IMR-90 (cell line): ENCODE measurements around the gene CDC45. TPM values are rescaled to one million over a fixed set of nuclear protein-coding genes. Genes with fewer than 3 reads are reported as not detected.

Experiments
- ATAC-seq: fragments of 200-7000 bp; cut with Tn5 transposase; 2 replicates; pipeline ENCODE4 v1.9.1; 2020; ENCODE audit warnings: low read depth, mild to moderate bottlenecking, moderate library complexity
- BruUV-seq: library from RNA; stranded (reverse); fragments of 400-500 nt; replicated peaks from 2 replicates; lab custom pipeline; 2021; lab: Mats Ljungman, UMichigan
- CTCF ChIA-PET: fragments of 300-600 bp; formaldehyde crosslinking; extraction: SDS; loops from one replicate; lab custom pipeline; 2021; ENCODE audit warnings: antibody characterized with exemption; lab: Yijun Ruan, JAX
- POLR2A ChIA-PET: fragments of 300-600 bp; sonication (Branson Sonifier 250); formaldehyde crosslinking; loops from one replicate; lab custom pipeline; 2022; ENCODE audit warnings: antibody characterized with exemption; ENCODE audit not compliant: unreplicated experiment; lab: Charles Lee
- DNase-seq: peaks from one replicate; pipeline ENCODE4 v3.0.0; 2013
- H2AFZ ChIP-seq: replicated peaks from 2 replicates; pipeline ENCODE3; 2013; ENCODE audit warnings: low read length, mild to moderate bottlenecking; ENCODE audit not compliant: poor library complexity
- H2AK5ac ChIP-seq: 2 replicates; pipeline ENCODE4 v1.6.1; 2013; ENCODE audit warnings: low read depth, low read length, inconsistent platforms
- H2AK9ac ChIP-seq: replicated peaks from 2 replicates; pipeline ENCODE3; 2013; ENCODE audit warnings: mild to moderate bottlenecking, low read depth, low read length, moderate library complexity; ENCODE audit not compliant: poor library complexity
- H2BK120ac ChIP-seq: 2 replicates; pipeline ENCODE4 v1.6.1; 2013; ENCODE audit warnings: low read depth, low read length, inconsistent platforms
- H2BK15ac ChIP-seq: 3 replicates; pipeline ENCODE4 v1.6.1; 2013; ENCODE audit warnings: low read depth, low read length, inconsistent platforms
- H2BK20ac ChIP-seq: 2 replicates; pipeline ENCODE4 v1.6.1; 2013; ENCODE audit warnings: low read depth, mild to moderate bottlenecking, inconsistent platforms, low read length, moderate library complexity
- H2BK5ac ChIP-seq: 2 replicates; pipeline ENCODE4 v1.6.1; 2013; ENCODE audit warnings: mild to moderate bottlenecking, low read depth, low read length, inconsistent platforms; ENCODE audit not compliant: poor library complexity, severe bottlenecking
- H3K14ac ChIP-seq: replicated peaks from 2 replicates; pipeline ENCODE4 v1.6.1; 2013; ENCODE audit warnings: low read depth, low read length, inconsistent platforms
- H3K18ac ChIP-seq: 2 replicates; pipeline ENCODE4 v1.6.1; 2013; ENCODE audit warnings: low read depth, low read length, control low read depth
- H3K23ac ChIP-seq: 2 replicates; pipeline ENCODE4 v1.6.1; 2013; ENCODE audit warnings: low read depth, low read length, inconsistent platforms
- H3K27ac ChIP-seq: 2 replicates; pipeline ENCODE4 v1.5.1; 2013; ENCODE audit warnings: mild to moderate bottlenecking, control low read depth, low read length; ENCODE audit not compliant: insufficient read depth
- H3K27me3 ChIP-seq: 2 replicates; pipeline ENCODE4 v1.6.1; 2013; ENCODE audit warnings: low read length; ENCODE audit not compliant: control insufficient read depth, insufficient read depth
- H3K36me3 ChIP-seq: 2 replicates; pipeline ENCODE4 v1.6.1; 2013; ENCODE audit warnings: low read length, mixed read lengths; ENCODE audit not compliant: control insufficient read depth, insufficient read depth
- H3K4ac ChIP-seq: 2 replicates; pipeline ENCODE4 v1.6.1; 2013; ENCODE audit warnings: low read depth, low read length, inconsistent platforms
- H3K4me1 ChIP-seq: 2 replicates; pipeline ENCODE4 v1.6.1; 2013; ENCODE audit warnings: low read length, mixed read lengths; ENCODE audit not compliant: control insufficient read depth, insufficient read depth
- H3K4me2 ChIP-seq: 2 replicates; pipeline ENCODE4 v1.6.1; 2013; ENCODE audit warnings: low read depth, mild to moderate bottlenecking, control low read depth, low read length, moderate library complexity
- H3K4me3 ChIP-seq: 2 replicates; pipeline ENCODE4 v1.5.1; 2013; ENCODE audit warnings: low read depth, mild to moderate bottlenecking, control low read depth, low read length, moderate library complexity; ENCODE audit not compliant: insufficient read depth
- H3K56ac ChIP-seq: 2 replicates; pipeline ENCODE4 v1.6.1; 2013; ENCODE audit warnings: low read length, inconsistent platforms; ENCODE audit not compliant: insufficient read depth; ENCODE audit errors: extremely low read depth
- H3K79me1 ChIP-seq, 2 experiments: 2 replicates each; pipeline ENCODE4 v1.6.1; 2013; ENCODE audit warnings: low read length in 2 of 2, inconsistent platforms in 1 of 2, low read depth in 1 of 2
- H3K9ac ChIP-seq: 2 replicates; pipeline ENCODE4 v1.6.1; 2013; ENCODE audit warnings: low read depth, low read length, control low read depth
- H3K9me1 ChIP-seq: 2 replicates; pipeline ENCODE4 v1.6.1; 2013; ENCODE audit warnings: low read length, inconsistent platforms; ENCODE audit not compliant: insufficient read depth
- H3K9me3 ChIP-seq: 2 replicates; pipeline ENCODE4 v1.6.1; 2013; ENCODE audit warnings: low read length; ENCODE audit not compliant: control insufficient read depth, insufficient read depth
- H4K20me1 ChIP-seq: 2 replicates; pipeline ENCODE4 v1.6.1; 2013; ENCODE audit warnings: low read length, inconsistent platforms; ENCODE audit not compliant: insufficient read depth
- H4K5ac ChIP-seq: 2 replicates; pipeline ENCODE4 v1.6.1; 2013; ENCODE audit warnings: mild to moderate bottlenecking, low read depth, low read length, control low read depth
- H4K8ac ChIP-seq, 2 experiments: 2 replicates each; pipeline ENCODE4 v1.6.1; 2013; ENCODE audit warnings: low read depth in 2 of 2, low read length in 2 of 2, control low read depth in 1 of 2, inconsistent platforms in 1 of 2
- H4K91ac ChIP-seq: 2 replicates; pipeline ENCODE4 v1.6.1; 2013; ENCODE audit warnings: low read depth, low read length, inconsistent platforms; ENCODE audit not compliant: insufficient read depth
- BHLHE40 ChIP-seq: fragments of 150-350 bp; IDR thresholded peaks from 2 replicates; pipeline ENCODE4 v1.6.1; 2016; ENCODE audit warnings: mild to moderate bottlenecking, low read depth, low read length
- CEBPB ChIP-seq: IDR thresholded peaks from 2 replicates; pipeline ENCODE4 v1.6.1; 2012; ENCODE audit warnings: low read depth, low read length, improper control_type of control experiment
- CHD1 ChIP-seq: IDR thresholded peaks from 2 replicates; pipeline ENCODE4 v1.6.1; 2012; ENCODE audit warnings: low read depth, low read length, improper control_type of control experiment
- FOS ChIP-seq: fragments of 150-350 bp; IDR thresholded peaks from 2 replicates; pipeline ENCODE4 v1.6.1; 2016; ENCODE audit warnings: low read depth, low read length
- MAFK ChIP-seq: IDR thresholded peaks from 2 replicates; pipeline ENCODE4 v1.6.1; 2012; ENCODE audit warnings: low read depth, low read length, improper control_type of control experiment
- MAZ ChIP-seq: IDR thresholded peaks from 2 replicates; pipeline ENCODE4 v1.6.1; 2012; ENCODE audit warnings: low read depth, mild to moderate bottlenecking, low read length, improper control_type of control experiment, moderate library complexity, borderline replicate concordance
- MXI1 ChIP-seq: IDR thresholded peaks from 2 replicates; pipeline ENCODE4 v1.6.1; 2012; ENCODE audit warnings: low read depth, mild to moderate bottlenecking, low read length, moderate library complexity, borderline replicate concordance
- NFE2L2 ChIP-seq: fragments of 150-350 bp; IDR thresholded peaks from 2 replicates; pipeline ENCODE4 v1.6.1; 2016; ENCODE audit warnings: low read depth, mild to moderate bottlenecking, low read length
- POLR2A ChIP-seq: IDR thresholded peaks from 2 replicates; pipeline ENCODE4 v1.6.1; 2012; ENCODE audit warnings: mild to moderate bottlenecking, low read depth, low read length
- RAD21 ChIP-seq: IDR thresholded peaks from 2 replicates; pipeline ENCODE4 v1.6.1; 2012; ENCODE audit warnings: low read length, improper control_type of control experiment
- RCOR1 ChIP-seq: IDR thresholded peaks from 2 replicates; pipeline ENCODE4 v1.6.1; 2012; ENCODE audit warnings: mild to moderate bottlenecking, low read length, improper control_type of control experiment; ENCODE audit not compliant: insufficient replicate concordance
- RFX5 ChIP-seq: IDR thresholded peaks from 2 replicates; pipeline ENCODE4 v1.8.0; 2012; ENCODE audit warnings: low read depth, mild to moderate bottlenecking, low read length, moderate library complexity
- SMC3 ChIP-seq: fragments of 150-350 bp; IDR thresholded peaks from 2 replicates; pipeline ENCODE4 v1.6.1; 2016; ENCODE audit warnings: low read depth, mild to moderate bottlenecking, antibody characterized with exemption, low read length, moderate library complexity
- WGBS, 2 experiments: methylation state at CpG; one replicate each; pipeline versions ENCODE4 v1.1.5 to v1.1.7; 2013; ENCODE audit warnings: missing lambda C conversion rate in 2 of 2; ENCODE audit not compliant: insufficient read length in 1 of 2; ENCODE audit errors: extremely low coverage in 2 of 2; 5-methylcytosine and 5-hydroxymethylcytosine counted together
- dilution Hi-C: fragments of 300-500 bp; cut with HindIII; formaldehyde crosslinking; loops from one replicate; pipeline ENCODE4 v1.14.3; 2018; ENCODE audit warnings: low sequenced_read_pairs; ENCODE audit not compliant: unreplicated experiment
- in situ Hi-C: fragments of 300-500 bp; cut with MboI; formaldehyde crosslinking; loops from 3 replicates; pipeline ENCODE4 v1.14.3; 2019; ENCODE audit warnings: low sequenced_read_pairs, inconsistent platforms, mixed read lengths
- intact Hi-C: fragments of 100-400 bp; cut with micrococcal nuclease; formaldehyde crosslinking; loops from 2 replicates; pipeline ENCODE4 v1.10.0; 2022
- polyA plus RNA-seq, 3 experiments: library from polyadenylated mRNA; depleted of rRNA; stranded (reverse); fragments of >200 nt; gene quantifications; 2 replicates each; pipeline ENCODE4 v1.2.3, GENCODE V29; 2012; ENCODE audit warnings: low replicate concordance in 1 of 3
- total RNA-seq: library from RNA; depleted of rRNA; stranded (reverse); fragments of >200 nt; gene quantifications from 2 replicates; pipeline ENCODE4 v1.2.3, GENCODE V29; 2012
- TF ChIP-seq, protein P1 (sequence below): fragments of 150-350 bp; IDR thresholded peaks from 2 replicates; pipeline ENCODE4 v1.6.1; 2016; ENCODE audit warnings: low read depth, mild to moderate bottlenecking, low read length, moderate library complexity, borderline replicate concordance
- TF ChIP-seq, protein P2 (sequence below): fragments of 150-350 bp; IDR thresholded peaks from 2 replicates; pipeline ENCODE4 v1.6.1; 2017; ENCODE audit warnings: mild to moderate bottlenecking, antibody characterized with exemption, low read length, low read depth
- TF ChIP-seq, protein P3 (sequence below): conservative IDR thresholded peaks from 2 replicates; pipeline ENCODE4 v1.5.1; 2012; ENCODE audit warnings: mild to moderate bottlenecking, low read depth, low read length, improper control_type of control experiment

Gene CDC45
- total and polyA plus RNA-seq, 2 of the 4 experiments (the other 2 are of a cell fraction), result 22.7 to 44.6 TPM

DNA sequence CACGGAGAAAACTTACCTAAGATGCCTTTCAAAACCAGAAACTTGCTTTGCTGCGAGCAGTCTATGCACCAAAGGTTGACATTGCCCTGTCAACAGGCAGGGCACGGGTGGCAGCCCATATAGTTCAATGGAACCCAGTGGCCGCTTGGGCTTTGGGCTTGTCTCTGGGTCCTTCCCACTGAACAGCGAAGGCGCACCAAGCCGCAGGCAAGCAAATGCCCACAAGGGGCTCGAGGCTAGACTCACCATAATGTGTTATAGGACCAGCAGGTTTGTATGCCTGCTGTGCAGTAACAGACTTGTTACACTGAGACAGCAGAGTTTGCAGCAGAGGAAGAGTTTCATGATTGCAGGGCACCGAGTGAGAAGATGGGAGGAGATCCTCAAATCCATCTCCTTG lies 24.1 kb downstream of the CDC45 start:
- no peak overlapping the region for H4K8ac ChIP-seq
- no peak overlapping the region for H3K4me2 ChIP-seq
- H3K36me3 ChIP-seq, result peaks cover 3% of the 10 kb centered on the region; the same call in 1 of the 2 replicates
- H3K4me3 ChIP-seq, result no peak overlapping the region
- H3K27me3 ChIP-seq, result no peaks in the 10 kb centered on the region
- ChIA-PET POLR2A (no interaction called here), CTCF (no interaction called here)
- H3K79me1 ChIP-seq, result no peaks in the 10 kb centered on the region
- no peak overlapping the region for H2AFZ ChIP-seq
- no peaks in the 10 kb centered on the region for H3K9me1 ChIP-seq
- H3K14ac ChIP-seq, result no peak overlapping the region
- H3K9ac ChIP-seq, result no peak overlapping the region
- H3K9me3 ChIP-seq, result no peaks in the 10 kb centered on the region
- H4K5ac ChIP-seq, result no peak overlapping the region
- TF ChIP-seq MXI1 (no peak), RFX5 (no peak), POLR2A (no peak), RCOR1 (no peak), CEBPB (no peak), FOS (no peak), MAZ (no peak), CHD1 (no peak), BHLHE40 (no peak), RAD21 (no peak), SMC3 (no peak), NFE2L2 (no peak), MAFK (no peak)
- TF ChIP-seq, protein P1, sequence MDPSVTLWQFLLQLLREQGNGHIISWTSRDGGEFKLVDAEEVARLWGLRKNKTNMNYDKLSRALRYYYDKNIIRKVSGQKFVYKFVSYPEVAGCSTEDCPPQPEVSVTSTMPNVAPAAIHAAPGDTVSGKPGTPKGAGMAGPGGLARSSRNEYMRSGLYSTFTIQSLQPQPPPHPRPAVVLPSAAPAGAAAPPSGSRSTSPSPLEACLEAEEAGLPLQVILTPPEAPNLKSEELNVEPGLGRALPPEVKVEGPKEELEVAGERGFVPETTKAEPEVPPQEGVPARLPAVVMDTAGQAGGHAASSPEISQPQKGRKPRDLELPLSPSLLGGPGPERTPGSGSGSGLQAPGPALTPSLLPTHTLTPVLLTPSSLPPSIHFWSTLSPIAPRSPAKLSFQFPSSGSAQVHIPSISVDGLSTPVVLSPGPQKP, result no peak
- TF ChIP-seq, protein P2, sequence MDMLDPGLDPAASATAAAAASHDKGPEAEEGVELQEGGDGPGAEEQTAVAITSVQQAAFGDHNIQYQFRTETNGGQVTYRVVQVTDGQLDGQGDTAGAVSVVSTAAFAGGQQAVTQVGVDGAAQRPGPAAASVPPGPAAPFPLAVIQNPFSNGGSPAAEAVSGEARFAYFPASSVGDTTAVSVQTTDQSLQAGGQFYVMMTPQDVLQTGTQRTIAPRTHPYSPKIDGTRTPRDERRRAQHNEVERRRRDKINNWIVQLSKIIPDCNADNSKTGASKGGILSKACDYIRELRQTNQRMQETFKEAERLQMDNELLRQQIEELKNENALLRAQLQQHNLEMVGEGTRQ, result no peak
- TF ChIP-seq, protein P3, sequence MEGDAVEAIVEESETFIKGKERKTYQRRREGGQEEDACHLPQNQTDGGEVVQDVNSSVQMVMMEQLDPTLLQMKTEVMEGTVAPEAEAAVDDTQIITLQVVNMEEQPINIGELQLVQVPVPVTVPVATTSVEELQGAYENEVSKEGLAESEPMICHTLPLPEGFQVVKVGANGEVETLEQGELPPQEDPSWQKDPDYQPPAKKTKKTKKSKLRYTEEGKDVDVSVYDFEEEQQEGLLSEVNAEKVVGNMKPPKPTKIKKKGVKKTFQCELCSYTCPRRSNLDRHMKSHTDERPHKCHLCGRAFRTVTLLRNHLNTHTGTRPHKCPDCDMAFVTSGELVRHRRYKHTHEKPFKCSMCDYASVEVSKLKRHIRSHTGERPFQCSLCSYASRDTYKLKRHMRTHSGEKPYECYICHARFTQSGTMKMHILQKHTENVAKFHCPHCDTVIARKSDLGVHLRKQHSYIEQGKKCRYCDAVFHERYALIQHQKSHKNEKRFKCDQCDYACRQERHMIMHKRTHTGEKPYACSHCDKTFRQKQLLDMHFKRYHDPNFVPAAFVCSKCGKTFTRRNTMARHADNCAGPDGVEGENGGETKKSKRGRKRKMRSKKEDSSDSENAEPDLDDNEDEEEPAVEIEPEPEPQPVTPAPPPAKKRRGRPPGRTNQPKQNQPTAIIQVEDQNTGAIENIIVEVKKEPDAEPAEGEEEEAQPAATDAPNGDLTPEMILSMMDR, result no peak
- no peak overlapping the region for H2BK20ac ChIP-seq
- no peak overlapping the region for H2BK15ac ChIP-seq
- no peak overlapping the region for H2AK9ac ChIP-seq
- H3K4ac ChIP-seq, result no peak overlapping the region
- BruUV-seq, result no TSS peak
- no peak overlapping the region for H3K18ac ChIP-seq
- no peak overlapping the region for H3K56ac ChIP-seq
- no peak overlapping the region for H4K91ac ChIP-seq
- H4K20me1 ChIP-seq, result no peaks in the 10 kb centered on the region
- no peak overlapping the region for H3K23ac ChIP-seq
- no peak for ATAC-seq
- in situ Hi-C loops, result no loop called here
- intact Hi-C loops, result no loop called here
- DNase-seq, result no peak
- H2AK5ac ChIP-seq, result no peak overlapping the region
- no peak overlapping the region for H2BK120ac ChIP-seq
- 95% methylated on average over 3 of the region's 9 CpGs; no CpG with 5 or more reads in 1 of the 2 experiments for WGBS, 2 experiments
- no peak overlapping the region for H2BK5ac ChIP-seq
- no peaks in the 10 kb centered on the region for H3K4me1 ChIP-seq
- H3K27ac ChIP-seq, result no peak overlapping the region
- dilution Hi-C loops, result no loop called here
